Fibroblast of lung (primary cell): ENCODE results near the gene RAP1GDS1. TPM values are rescaled to one million over a fixed set of nuclear protein-coding genes. Genes with fewer than 3 reads are reported as not detected.

Experiments
- DNase-seq, 2 donors: peaks; one replicate each; pipeline versions ENCODE4 v3.0.0 to v3.0.0-alpha.2; 2010; ENCODE audit warnings: low read depth in 2 of 2
- H2AFZ ChIP-seq: 2 replicates; pipeline ENCODE4 v1.5.1; 2012; ENCODE audit warnings: low read length, control low read depth, inconsistent platforms
- H3K27ac ChIP-seq: 2 replicates; pipeline ENCODE4 v1.5.1; 2011; ENCODE audit warnings: low read length, control low read depth; ENCODE audit not compliant: insufficient read depth
- H3K27me3 ChIP-seq: 2 replicates; pipeline ENCODE4 v1.5.1; 2011; ENCODE audit warnings: mild to moderate bottlenecking, low read length; ENCODE audit not compliant: control insufficient read depth, insufficient read depth
- H3K36me3 ChIP-seq: 2 replicates; pipeline ENCODE4 v1.5.1; 2011; ENCODE audit warnings: low read length; ENCODE audit not compliant: control insufficient read depth, insufficient read depth
- H3K4me1 ChIP-seq: 2 replicates; pipeline ENCODE4 v1.5.1; 2011; ENCODE audit warnings: low read length; ENCODE audit not compliant: control insufficient read depth, insufficient read depth; ENCODE audit errors: extremely low read depth
- H3K4me2 ChIP-seq: 2 replicates; pipeline ENCODE4 v1.5.1; 2011; ENCODE audit warnings: low read length, control low read depth; ENCODE audit not compliant: insufficient read depth; ENCODE audit errors: extremely low read depth
- H3K4me3 ChIP-seq, 4 experiments: fragments of 200-600 bp in 1 of 4; sonication (generic) in 1 of 4; replicated peaks in 1 of 4; 2 replicates each; pipeline ENCODE4 v1.5.1; 2011 to 2016; ENCODE audit warnings: low read length in 4 of 4, low read depth in 3 of 4, mild to moderate bottlenecking in 3 of 4, control low read depth in 2 of 4, inconsistent platforms in 1 of 4, mixed read lengths in 1 of 4; ENCODE audit not compliant: insufficient read depth in 1 of 4; ENCODE audit errors: control extremely low read depth in 1 of 4
- H3K79me2 ChIP-seq: 2 replicates; pipeline ENCODE4 v1.5.1; 2012; ENCODE audit warnings: mild to moderate bottlenecking, low read length, inconsistent platforms; ENCODE audit not compliant: control insufficient read depth, insufficient read depth
- H3K9ac ChIP-seq: 2 replicates; pipeline ENCODE4 v1.5.1; 2011; ENCODE audit warnings: mild to moderate bottlenecking, low read length, control low read depth; ENCODE audit not compliant: insufficient read depth
- H3K9me3 ChIP-seq: 2 replicates; pipeline ENCODE4 v1.5.1; 2012; ENCODE audit warnings: low read depth, low read length; ENCODE audit not compliant: control insufficient read depth, insufficient read depth
- H4K20me1 ChIP-seq: 2 replicates; pipeline ENCODE4 v1.5.1; 2011; ENCODE audit warnings: low read length; ENCODE audit not compliant: control insufficient read depth, insufficient read depth; ENCODE audit errors: extremely low read depth
- CTCF ChIP-seq, 2 donors: IDR thresholded peaks in 1 of 2; conservative IDR thresholded peaks in 1 of 2; 1 replicate in 1 of 2; 2 replicates in 1 of 2; pipeline ENCODE4 v1.5.1; 2011 to 2012; ENCODE audit warnings: low read length in 2 of 2, control low read depth in 1 of 2, inconsistent platforms in 1 of 2, low read depth in 1 of 2, mild to moderate bottlenecking in 1 of 2
- EZH2 ChIP-seq: IDR thresholded peaks from 2 replicates; pipeline ENCODE4 v1.5.1; 2012; ENCODE audit warnings: low read length, control low read depth, mild to moderate bottlenecking; ENCODE audit errors: missing control alignments
- polyA plus RNA-seq, 2 donors: library from polyadenylated mRNA; depleted of rRNA in 1 of 2; stranded (reverse) in 1 of 2; unstranded in 1 of 2; fragments of >200 nt; gene quantifications; 2 replicates each; pipeline ENCODE4 v1.2.1, GENCODE V29; 2011 to 2012; ENCODE audit warnings: missing spikeins in 1 of 2
- total RNA-seq: library from RNA; depleted of rRNA; stranded (reverse); fragments of >200 nt; gene quantifications from 2 replicates; pipeline ENCODE4 v1.2.1, GENCODE V29; 2014

Gene RAP1GDS1
- total and polyA plus RNA-seq, 2 donors (not counting 1 experiment from before 2014, with no cell fraction given): 68.3 to 103 TPM

GRCh38 chr4:98248934-98249333, 12.2 kb upstream of the RAP1GDS1 start:
- TF ChIP-seq EZH2: no peak
- no peak for TF ChIP-seq CTCF (conservative IDR thresholded peaks at IDR 0.05 in 1 of 2, IDR thresholded peaks at IDR 0.05 in 1 of 2; ENCODE audit: low read depth in 1 of 2, low read length in 2 of 2)
- Histone ChIP-seq H3K27ac (no peak overlapping the region), H3K4me3 (no peak overlapping the region), H3K4me2 (no peak overlapping the region), H3K79me2 (no peaks in the 10 kb centered on the region), H3K4me1 (no peaks in the 10 kb centered on the region), H4K20me1 (no peaks in the 10 kb centered on the region), H3K27me3 (no peaks in the 10 kb centered on the region), H3K9ac (no peak overlapping the region), H3K9me3 (no peaks in the 10 kb centered on the region), H2AFZ (no peak overlapping the region), H3K36me3 (no peaks in the 10 kb centered on the region)
- no peak for DNase-seq

- Histone ChIP-seq H2AFZ (no peak overlapping the region), H4K20me1 (no peaks in the 10 kb centered on the region), H3K79me2 (no peaks in the 10 kb centered on the region), H3K4me3 (no peak overlapping the region), H3K36me3 (no peaks in the 10 kb centered on the region), H3K4me2 (no peak overlapping the region), H3K27me3 (no peaks in the 10 kb centered on the region), H3K9ac (no peak overlapping the region), H3K9me3 (no peaks in the 10 kb centered on the region), H3K27ac (no peak overlapping the region), H3K4me1 (no peaks in the 10 kb centered on the region)
- no peak for TF ChIP-seq EZH2
- no peak for TF ChIP-seq CTCF (conservative IDR thresholded peaks at IDR 0.05 in 1 of 2, IDR thresholded peaks at IDR 0.05 in 1 of 2; ENCODE audit: low read depth in 1 of 2, low read length in 2 of 2)
- DNase-seq: no peak
Measured at GRCh38 chr4:98249831-98250230, 11.4 kb upstream of the RAP1GDS1 start.

GRCh38 chr4:98253499-98253898, 7.7 kb upstream of the RAP1GDS1 start:
- no peaks in the 10 kb centered on the region for H3K36me3 ChIP-seq
- no peaks in the 10 kb centered on the region for H3K9me3 ChIP-seq
- no peaks in the 10 kb centered on the region for H3K27me3 ChIP-seq
- H3K9ac ChIP-seq: no peak overlapping the region
- no peak overlapping the region for H3K4me3 ChIP-seq
- DNase-seq: no peak
- no peaks in the 10 kb centered on the region for H3K4me1 ChIP-seq
- no peak overlapping the region for H2AFZ ChIP-seq
- no peaks in the 10 kb centered on the region for H3K79me2 ChIP-seq
- no peaks in the 10 kb centered on the region for H4K20me1 ChIP-seq
- no peak for TF ChIP-seq CTCF (conservative IDR thresholded peaks at IDR 0.05 in 1 of 2, IDR thresholded peaks at IDR 0.05 in 1 of 2; ENCODE audit: low read depth in 1 of 2, low read length in 2 of 2)
- no peak for TF ChIP-seq EZH2
- H3K4me2 ChIP-seq: no peak overlapping the region
- H3K27ac ChIP-seq: no peak overlapping the region
